Retinal pigment epithelial cell (primary cell): Measurements from ENCODE around the gene PSMA2.
A peak's percentile ranks its signal among the peaks of the same experiment; 100 is the strongest.

Experiments
- DNase-seq: peaks from one replicate; pipeline ENCODE4 v3.0.0-alpha.2; 2010; ENCODE audit warnings: low read depth
- H3K4me3 ChIP-seq: 2 replicates; pipeline ENCODE4 v1.5.1; 2011; ENCODE audit warnings: mild to moderate bottlenecking, low read length, control low read depth, moderate library complexity
- CTCF ChIP-seq: conservative IDR thresholded peaks from 2 replicates; pipeline ENCODE4 v1.5.1; 2011; ENCODE audit warnings: low read depth, low read length, control low read depth, inconsistent platforms

Gene PSMA2

GRCh38 chr7:42945821-42946626 is 14.1 kb upstream of the PSMA2 start:
- H3K4me3 ChIP-seq: no peak overlapping the region
- no peak for TF ChIP-seq CTCF
- DNase-seq: no peak

- TF ChIP-seq CTCF: peak; percentile 97
- DNase-seq: no peak
- H3K4me3 ChIP-seq: no peak overlapping the region
These were observed 9.2 kb upstream of the PSMA2 start for GRCh38 chr7:42940985-42941847.

- no peak for DNase-seq
- no peak overlapping the region for H3K4me3 ChIP-seq
- TF ChIP-seq CTCF: no peak
These were observed 7.7 kb upstream of the PSMA2 start for GRCh38 chr7:42939457-42940240.

GRCh38 chr7:42935861-42936260 is 3.9 kb upstream of the PSMA2 start:
- no peak for DNase-seq
- no peak for TF ChIP-seq CTCF
- H3K4me3 ChIP-seq: no peak overlapping the region

DNA sequence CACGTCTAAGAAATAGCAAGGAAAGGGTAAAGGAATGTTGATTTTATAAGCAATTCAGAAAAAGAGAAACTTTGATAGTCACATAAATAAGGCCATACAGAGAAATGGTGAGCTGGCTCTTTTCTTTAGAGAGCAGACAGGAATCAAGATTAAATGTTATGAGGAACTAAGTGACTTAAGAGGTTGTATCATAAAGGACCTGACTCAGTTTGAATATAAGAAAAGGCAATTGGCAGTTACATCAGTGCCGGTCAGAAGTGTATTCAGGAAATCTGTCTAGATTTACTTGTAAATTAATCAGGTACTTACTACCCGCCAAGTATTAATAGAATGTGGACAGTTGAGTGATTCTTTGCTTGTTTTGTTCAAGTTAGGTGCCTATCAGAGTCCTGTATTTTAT is 2.3 kb upstream of the PSMA2 start:
- no peak overlapping the region for H3K4me3 ChIP-seq
- DNase-seq: no peak
- no peak for TF ChIP-seq CTCF

DNA sequence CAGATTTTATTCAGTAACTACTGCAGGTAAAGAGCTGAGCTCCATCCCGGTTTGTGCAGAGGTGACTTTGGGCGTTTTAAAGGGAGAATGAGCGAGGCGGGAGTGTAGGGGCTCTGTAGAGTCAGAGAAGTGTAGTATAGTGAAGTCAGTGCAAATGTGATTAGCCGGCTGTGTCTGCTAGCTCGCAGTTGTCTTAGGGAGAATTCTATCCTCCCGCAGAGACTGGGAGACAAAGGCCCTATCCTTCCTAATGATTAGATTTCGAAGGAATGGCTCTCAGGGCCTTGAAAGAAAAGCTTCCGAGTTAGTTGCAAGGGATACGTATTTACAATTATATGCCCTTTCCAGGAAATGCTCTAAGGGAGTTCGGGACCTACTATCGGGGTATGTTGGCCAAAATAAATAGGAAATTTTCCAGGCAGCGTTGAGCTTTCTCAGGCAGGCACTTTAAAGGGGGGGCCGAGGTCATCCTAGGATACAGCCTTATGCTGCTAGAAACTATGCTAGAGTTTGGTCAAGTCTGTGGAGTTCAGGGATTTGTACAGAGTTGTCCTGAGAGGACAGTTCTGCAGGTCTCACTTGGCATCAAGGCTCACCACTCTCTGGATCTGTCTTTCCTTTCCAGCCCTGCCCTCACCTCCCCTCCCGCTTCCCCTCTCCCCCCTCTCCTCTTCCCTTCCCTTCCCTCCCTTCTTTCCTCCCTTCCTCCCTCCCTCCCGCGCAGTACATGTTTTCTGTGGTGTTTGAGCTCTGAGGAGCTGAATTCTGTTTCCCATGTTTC is 1.0 kb upstream of the PSMA2 start:
- DNase-seq: no peak
- no peak for TF ChIP-seq CTCF

More for the DNA sequence above, 1.0 kb upstream of the PSMA2 start:
- peak overlapping the region; percentile 96 for H3K4me3 ChIP-seq
